GM21528 (cell line): ENCODE measurements around the gene HES3.

ENCODE experiments used
- ATAC-seq: cut with Tn5 transposase; IDR thresholded peaks from one replicate; pipeline ENCODE4 v1.9.1; 2021; ENCODE audit warnings: mild to moderate bottlenecking, moderate library complexity; ENCODE audit not compliant: unreplicated experiment, low FRiP score

Gene HES3, protein sequence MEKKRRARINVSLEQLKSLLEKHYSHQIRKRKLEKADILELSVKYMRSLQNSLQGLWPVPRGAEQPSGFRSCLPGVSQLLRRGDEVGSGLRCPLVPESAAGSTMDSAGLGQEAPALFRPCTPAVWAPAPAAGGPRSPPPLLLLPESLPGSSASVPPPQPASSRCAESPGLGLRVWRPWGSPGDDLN

DNA sequence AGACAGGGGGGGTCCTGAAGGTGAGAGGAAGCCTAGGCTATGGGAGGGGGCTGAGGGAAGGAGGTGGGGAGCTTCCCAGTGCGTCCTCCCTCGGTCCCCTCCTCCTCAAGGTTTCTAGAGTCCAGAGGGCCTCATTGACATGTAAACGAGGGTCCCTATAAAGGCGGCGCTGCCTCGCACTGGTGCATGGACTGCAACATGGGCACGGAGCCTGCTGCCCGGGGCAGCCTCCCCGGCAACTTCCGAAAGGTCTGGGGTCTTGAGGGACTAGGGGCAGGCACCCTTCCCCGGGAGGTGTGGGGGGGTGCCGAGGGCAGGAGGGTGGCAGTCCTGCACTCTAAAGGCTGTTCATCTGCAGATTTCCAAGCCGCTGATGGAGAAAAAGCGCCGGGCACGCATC is at the start of gene HES3:
Gene HES3, plus strand, starts transcription at position 187 of the 400 bp plus-strand sequence. Its CDS starts 187 bp downstream, at position 374.
- no peak for ATAC-seq

DNA sequence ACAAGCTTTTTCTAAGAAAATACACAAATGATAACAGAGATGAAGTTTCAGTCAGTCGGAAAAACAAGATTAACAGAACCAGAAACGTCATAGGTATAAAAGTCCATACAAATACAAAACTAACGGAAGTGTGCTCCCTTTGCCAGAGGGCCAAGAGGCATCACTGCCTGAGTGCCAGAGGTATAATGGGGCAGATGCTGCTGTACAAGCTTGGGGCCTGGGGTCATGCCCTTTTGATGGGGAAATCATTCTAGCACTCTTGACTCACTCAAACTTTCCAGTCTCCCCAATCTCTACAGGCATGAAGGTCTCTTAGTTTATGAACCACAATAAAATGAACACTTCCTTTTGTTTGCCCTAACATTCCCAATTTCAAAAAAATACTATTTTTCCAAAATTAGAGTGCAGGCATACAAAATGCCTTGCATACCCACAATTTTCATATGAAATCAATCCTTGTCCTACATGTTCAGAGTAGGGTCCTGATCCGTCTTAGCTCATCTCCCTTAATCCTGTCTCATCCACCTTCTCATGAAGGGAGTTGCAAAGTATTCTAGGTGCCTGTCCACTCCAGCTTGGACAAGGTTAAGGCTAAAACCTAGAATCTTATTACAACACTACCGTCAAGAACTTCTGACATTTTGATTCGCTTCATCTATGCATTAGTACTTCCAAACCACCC is 46.1 kb upstream of the HES3 start:
- ATAC-seq = no peak

DNA sequence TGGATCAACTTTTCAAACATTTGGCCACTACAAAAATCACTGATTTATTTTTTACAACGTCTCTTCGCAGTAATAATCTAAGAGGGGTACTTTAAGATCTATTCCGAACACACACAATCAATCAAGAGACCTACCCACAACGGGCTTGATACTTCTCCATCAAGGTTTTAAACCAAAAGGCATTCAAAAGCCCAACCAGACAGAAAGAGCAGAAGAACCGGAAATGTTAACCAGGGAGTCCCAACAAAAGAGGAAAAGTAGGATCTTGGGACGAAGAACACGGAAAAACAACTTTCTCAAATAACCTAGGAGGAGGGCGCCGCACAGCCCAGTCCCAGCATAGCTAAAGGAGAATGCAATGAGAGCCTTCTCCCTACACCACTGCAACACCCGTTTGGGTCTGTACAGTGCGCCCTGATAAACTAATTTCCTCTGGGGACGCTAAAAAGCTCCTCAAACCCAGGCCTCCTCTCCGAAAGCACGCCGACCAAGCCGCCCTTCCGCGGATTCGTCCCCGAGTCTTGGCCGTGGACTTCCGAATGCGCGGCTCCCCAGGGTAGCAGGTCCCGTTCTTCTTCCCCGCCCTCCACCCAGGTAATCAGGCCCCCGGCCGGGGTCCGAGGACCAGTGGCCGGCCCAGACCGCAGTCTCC is 45.2 kb upstream of the HES3 start:
- ATAC-seq = peak; percentile 26

DNA sequence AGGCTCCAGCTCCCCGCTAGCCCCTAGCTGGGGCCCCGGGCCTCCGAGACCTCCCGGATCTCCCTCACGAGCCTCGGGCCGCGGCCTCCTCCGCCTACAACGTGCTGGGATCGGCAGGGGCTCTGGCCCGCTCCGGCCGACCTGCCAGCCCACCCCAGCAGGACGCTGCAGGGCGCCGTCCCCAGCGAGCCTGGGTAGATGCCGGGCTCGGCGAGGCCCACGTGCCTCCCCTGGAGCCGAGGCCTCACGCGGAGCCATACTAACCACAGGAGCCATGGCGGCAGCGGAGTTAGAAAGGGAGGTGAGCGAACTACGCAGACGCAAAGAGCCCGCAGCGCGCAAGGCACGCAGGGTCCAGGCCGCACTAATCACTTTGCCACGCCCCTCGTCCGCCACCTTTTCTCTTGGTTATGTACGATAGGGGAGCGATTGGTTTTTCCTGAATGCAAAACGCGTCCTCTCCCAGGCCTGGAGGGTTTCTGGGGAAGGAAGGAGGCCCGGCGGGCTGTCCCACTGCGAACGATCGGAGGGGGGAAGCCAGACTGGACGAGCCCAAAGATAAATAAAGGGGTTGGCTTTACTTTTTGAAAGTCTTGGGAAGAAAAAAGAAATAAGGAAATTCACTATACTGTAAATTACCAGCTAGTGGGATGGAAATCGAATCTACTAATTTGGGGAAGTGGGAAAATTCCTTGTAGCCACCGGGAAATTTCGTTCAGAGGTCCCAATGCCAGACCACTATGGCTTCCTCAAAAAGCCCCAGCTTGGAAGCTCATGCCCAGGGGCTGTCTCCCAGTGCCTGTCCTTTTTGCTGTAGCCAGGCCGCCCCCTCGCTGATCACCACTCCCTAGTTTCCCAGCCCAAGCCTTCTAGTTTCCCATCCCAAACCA is 44.4 kb upstream of the HES3 start, which contains the start of gene RPL22:
Gene RPL22, minus strand, starts transcription at position 298 of the 890 bp plus-strand sequence. Its CDS starts 22 bp downstream, at position 276.
- peak; percentile 98 for ATAC-seq

DNA sequence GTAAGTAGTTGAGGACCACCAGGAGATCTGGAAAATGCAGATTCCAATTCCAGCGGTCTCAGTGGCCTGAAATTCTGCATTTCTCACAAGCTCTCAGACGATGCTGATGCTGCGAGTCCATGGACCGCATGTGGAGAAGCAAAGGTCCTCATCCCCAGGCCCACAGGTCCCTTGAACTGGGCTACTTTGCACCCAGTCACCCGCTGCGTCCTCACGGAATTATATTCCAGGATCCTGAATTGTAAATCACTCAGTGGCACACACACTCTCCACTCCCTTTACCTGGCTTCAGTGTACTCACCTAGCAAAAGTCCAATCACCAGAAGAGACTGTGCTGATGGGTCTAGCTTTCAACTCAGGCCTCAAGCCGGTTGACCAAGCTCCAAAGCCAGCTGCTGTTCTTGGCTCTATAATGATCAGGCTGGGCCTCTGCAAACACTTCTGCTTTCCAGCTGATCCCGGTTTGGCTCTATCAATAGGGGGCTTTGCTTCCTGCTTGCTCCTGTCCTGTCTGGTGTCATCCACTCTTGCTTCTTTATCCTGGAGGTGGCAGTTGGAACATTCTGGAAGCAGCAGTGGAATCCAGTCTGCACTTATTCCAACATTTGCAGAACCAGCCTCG is 43.7 kb upstream of the HES3 start:
- ATAC-seq = no peak

DNA sequence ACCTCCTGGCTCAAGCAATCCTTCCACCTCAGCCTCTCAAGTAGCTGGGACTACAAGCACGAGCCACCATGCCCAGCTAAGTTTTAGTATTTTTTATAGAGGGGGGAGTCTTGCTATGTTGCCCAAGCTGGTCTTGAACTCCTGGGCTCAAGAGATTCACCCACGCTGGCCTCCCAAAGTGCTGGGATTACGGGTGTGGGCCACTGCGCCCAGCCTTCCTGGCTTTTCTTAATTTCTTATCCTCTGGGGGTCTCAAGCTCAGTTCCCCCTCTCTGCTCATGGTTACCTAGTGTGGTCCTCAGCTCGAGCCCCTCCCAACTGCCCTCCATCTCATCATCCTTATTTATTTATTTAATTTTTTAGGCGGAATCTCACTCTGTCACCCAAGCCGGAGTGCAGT is 41.7 kb upstream of the HES3 start:
- ATAC-seq = no peak

DNA sequence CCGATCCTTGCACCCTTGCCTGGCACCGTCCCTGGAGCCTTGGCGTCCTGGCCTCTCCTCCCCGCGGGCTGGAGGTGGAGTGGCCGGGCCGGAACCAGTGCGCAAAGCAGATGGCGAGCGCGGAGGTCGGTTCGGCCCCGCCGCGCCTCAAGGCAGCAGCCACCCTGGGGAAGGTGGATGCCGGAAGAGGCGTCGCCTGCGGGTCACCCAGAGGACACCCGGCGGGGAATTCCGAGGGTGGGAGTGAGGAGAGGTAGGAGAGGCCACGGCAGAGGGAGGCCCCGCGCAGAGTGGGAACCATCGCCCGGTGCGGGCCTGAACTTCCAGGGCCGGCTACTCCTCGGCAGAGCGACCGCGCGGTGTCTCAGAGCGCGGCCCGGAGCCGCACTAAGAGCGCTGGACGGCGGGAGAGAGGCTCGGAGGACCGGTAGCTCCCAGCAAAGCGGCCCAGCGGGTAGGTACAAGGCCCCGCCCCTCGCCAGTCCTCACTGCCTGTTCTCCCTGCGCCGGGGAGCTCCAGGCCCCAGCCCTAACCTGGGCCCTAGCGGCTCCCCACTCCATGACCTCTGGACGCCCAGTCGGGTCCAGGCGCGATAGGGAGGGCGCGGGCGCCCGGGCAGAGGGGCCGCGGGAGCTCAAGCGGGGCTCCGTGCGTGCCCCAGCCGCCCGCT is 38.0 kb upstream of the HES3 start, which contains the start of gene RNF207:
Gene RNF207, plus strand, starts transcription at position 271 of the 671 bp plus-strand sequence. CDS start 417 bp downstream, outside the sequence.
- ATAC-seq = peak; percentile 49

DNA sequence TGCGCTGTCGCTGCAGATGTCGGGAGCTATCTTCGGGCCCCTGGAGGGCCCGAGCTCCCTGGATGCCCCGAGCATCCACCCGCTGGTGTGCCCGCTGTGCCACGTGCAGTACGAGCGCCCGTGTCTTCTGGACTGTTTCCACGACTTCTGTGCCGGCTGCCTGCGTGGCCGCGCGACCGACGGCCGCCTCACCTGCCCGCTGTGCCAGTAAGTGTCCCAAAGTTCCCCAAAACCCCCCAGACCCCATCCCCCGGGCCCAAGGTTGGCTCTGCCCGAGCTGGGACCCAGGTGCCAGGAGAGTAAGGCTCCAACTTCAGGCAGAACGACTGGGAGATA is 37.5 kb upstream of the HES3 start:
- peak; percentile 7 for ATAC-seq

DNA sequence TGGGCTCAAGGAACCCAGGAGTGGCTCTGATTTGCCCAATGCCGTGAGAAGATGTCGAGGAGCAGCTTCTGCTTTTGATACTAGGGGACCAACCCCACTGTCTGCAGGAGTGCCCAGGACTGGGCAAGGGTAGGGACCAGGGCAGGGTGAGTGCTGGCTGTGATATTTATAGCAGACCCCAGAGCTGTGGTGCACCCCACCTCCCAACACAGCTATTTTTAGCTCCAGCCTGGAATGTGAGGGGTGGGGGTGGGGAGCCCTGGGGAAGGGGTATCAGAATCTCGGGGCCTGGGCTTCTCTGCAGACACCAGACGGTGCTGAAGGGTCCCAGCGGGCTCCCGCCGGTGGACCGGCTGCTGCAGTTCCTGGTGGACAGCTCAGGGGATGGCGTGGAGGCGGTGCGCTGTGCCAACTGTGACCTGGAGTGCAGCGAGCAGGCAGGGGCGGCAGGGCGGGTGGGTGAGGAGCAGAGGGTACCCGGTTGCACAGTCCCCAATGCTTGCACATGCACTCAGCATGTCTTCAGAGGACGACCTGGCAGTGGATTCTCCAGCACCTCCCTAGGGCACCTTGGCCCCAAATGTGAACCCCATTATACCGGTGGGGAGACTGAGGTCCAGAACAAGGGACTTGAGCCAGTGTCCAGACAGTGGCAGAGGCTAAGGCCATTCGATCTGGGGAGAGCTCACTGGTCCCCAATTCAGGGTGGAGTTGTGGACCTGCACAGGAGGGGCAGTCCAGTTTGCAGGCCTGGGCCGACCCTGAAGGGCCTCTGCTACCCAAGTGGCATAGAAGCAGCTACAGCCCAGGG is 36.7 kb upstream of the HES3 start:
- no peak for ATAC-seq

DNA sequence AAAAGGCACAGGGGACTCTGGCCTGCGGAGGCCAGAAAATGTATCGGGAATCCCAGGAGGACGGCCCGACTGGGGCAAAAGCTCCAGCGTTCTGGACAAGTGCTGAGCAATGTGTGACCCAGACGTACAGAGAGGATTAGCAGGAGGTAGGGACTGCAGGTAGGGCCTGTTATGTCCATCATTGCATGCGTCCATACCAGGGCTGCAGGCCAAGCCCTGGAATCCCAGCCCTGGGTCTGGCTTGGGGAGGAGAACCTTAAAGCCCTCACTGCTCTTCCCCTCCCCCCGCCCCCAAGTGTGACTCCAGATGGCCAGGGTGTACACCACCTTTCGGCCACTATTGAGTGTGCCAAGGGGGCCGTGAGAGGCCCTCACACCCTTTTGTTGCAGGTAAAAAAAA is 36.1 kb upstream of the HES3 start:
- no peak for ATAC-seq

DNA sequence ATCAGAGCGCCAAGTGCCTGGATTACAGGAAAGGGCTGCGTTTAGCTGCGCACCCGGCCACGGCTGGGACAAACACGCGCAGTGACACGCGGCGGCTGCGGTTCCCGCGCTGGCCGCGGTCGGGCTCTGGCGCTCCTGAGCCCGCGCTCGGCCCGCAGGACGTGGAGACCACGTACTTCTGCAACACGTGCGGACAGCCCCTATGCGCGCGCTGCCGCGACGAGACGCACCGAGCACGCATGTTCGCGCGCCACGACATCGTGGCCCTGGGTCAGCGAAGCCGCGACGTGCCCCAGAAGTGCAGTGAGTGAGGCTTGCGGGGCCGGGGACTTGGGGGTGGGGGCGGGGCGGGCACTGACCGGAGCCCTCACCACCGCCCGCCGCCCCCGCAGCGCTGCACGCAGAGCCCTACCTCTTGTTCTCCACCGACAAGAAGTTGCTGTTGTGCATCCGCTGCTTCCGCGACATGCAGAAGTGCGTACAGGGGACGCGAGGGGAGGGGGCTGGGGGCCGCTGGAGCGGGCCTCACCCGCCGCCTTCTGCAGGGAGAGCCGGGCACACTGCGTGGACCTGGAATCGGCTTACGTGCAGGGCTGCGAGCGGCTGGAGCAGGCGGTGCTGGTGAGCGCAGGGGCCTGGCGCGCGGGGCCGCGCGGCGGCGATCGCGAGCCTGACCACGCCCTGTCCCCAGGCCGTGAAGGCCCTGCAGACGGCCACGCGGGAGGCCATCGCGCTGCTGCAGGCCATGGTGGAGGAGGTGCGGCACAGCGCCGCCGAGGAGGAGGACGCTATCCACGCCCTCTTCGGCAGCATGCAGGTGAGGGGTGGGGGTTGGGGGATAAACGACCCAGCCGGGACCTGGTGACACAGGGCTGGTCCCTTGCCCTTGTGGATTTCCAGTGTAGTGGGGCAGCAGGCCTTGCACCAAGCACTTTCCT is 35.0 kb upstream of the HES3 start:
- no peak for ATAC-seq

DNA sequence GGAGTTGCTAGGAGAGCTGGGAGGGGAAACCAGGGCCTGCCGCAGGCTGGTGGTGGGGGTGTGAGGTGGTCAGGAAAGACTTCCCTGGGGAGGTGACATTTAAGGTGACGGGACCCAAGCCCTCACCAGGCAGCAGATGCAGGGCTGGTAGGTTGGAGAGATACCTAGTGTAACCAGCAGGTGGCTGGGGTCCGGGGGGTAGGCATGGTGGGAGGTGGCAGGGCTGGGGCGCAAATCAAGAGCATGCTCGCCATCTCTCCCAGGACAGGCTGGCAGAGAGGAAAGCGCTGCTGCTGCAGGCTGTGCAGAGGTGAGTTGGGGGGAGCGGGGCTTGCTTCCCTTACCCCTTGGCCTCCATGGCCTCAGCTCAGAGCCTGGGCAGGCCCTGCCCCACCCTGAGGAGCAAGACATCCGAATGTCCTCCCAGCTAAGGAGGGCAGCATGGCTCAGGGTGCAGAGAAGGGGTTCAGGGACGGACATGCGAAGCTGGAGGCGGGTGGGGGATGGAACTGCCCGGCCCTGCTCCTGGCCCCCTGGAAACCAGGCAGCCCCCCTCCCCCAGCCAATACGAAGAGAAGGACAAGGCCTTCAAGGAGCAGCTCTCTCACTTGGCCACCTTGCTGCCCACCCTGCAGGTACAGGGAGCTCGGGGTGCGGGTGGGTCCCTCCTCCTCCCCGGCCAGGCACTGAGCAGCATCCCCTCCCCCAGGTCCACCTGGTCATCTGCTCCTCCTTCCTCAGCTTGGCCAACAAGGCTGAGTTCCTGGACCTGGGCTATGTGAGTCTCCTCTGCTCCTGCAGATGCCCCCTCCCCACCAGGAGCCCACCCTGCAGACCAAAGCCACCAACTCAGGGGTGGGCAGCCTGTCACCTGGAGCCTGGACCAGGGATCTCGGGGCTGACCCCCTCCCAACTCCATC is 34.1 kb upstream of the HES3 start:
- ATAC-seq = no peak

DNA sequence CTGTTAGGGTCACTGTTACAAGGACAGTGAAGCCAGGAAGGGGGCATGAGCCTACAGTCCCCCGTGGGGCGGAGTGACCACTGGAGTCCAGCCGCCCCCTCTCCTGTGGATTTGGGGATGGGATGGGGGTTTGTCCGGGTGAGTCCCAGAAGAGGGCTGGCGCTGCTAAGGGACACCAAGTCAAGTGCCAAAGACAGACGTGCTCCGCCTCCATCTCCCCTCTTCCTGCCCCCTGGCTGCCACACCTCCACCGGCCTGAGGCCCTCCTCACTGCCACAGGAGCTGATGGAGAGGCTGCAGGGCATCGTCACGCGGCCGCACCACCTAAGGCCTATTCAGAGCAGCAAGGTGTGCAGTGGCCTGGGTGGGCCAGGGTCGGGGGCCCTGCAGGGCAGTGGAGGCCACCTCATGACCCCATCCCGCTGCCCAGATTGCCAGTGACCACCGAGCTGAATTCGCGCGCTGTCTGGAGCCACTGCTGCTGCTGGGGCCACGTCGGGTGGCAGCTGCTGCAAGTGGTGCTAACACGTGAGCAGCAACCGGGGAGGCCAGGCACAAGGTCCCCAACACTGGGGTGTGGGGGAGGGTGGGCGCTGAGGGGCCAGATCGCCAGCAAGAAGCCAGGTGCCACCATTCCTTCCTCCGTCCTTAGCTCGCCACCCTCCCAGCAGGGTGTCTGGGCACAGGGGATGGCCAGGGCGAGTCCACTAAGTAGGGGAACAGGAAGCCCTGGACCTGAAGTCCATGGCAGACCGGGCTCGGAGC is 33.2 kb upstream of the HES3 start:
- no peak for ATAC-seq

DNA sequence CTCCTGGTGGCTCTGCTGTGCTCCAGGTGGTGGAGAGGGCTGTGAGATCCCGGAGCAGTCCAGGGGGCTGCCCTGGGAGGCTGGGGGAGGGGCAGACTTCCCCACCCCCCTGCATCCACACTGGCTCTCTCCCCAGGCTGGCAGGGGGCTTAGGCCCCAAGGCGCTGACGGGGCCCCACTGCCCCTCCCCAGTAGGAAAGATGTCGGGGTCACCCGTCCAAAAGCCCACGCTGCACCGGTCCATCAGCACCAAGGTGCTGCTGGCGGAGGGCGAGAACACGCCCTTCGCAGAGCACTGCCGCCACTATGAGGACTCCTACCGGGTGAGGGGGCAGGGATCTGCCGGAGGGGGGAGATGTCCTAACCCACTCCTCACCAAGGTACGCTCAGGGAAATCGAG is 32.2 kb upstream of the HES3 start:
- no peak for ATAC-seq

DNA sequence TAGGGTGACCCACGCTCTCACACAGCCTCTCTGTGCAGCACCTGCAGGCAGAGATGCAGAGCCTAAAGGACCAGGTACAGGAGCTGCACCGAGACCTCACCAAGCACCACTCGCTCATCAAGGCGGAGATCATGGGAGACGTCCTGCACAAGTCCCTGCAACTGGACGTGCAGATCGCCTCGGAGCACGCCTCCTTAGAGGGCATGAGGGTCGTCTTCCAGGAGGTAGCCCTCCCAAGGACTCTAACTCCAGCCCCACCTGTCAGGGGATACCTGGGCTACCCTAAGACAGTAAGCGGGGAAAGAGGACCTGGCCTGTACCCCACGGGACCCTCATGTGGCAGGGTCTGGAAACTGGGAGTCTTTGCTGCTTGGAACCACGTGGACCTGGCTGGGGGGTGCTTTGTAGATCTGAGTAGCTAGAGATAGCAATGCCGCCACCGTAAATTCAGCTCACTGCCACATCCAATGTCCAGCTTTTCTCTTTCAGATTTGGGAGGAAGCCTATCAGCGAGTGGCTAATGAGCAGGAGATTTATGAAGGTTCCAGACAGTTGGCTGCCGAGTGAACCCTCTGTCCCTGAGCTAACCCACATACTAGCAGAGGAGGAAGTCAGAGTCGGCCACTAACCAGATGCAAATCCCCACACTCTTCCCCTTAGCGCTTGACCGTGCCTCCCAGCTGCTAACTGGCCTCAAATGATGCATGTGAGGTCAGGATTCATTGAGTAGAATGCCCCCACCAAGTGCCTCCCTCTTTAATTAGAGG is 31.6 kb upstream of the HES3 start:
- ATAC-seq = no peak
